ES-I3 (cell line): Measurements from ENCODE around the gene DTX2.
"Not testable (repeated sequence)": the region's sequence is repeated elsewhere in the genome, so short reads cannot be mapped to it uniquely, and the experiment has no call there.

Experiments
- H3K36me3 ChIP-seq: 2 replicates; pipeline ENCODE4 v1.6.1; 2013; ENCODE audit warnings: mild to moderate bottlenecking, low read length, control low read depth, moderate library complexity; ENCODE audit not compliant: insufficient read depth
- H3K4me1 ChIP-seq: 2 replicates; pipeline ENCODE4 v1.6.1; 2013; ENCODE audit warnings: mild to moderate bottlenecking, control low read depth, low read length; ENCODE audit not compliant: insufficient read depth
- H3K9ac ChIP-seq: 2 replicates; pipeline ENCODE4 v1.6.1; 2013; ENCODE audit warnings: low read depth, mild to moderate bottlenecking, low read length, moderate library complexity
- H3K9me3 ChIP-seq: 2 replicates; pipeline ENCODE4 v1.6.1; 2013; ENCODE audit warnings: mild to moderate bottlenecking, low read length, moderate library complexity; ENCODE audit not compliant: control insufficient read depth, insufficient read depth

The DTX2 gene

DNA sequence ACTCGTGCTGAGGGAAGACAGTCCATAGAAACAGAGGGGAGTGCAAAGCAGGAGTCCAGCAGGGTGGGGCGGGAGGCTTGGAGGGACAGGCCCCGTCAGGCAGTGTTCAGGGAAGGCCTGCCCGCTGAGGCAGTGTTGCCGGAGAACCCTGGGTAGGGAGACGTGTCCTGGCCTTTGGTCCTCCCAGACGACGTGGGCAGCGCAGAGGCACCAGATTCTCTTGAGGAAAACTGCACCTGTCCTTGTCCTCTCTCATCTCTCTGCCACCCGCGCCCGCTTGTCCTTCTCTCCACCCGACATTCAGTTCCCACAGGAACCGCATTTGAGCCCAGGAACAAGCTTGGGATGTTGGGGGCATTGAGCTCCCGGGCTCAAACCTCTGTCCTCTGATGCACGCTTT, 34.2 kb downstream of the DTX2 start:
- not testable (repeated sequence) for H3K9ac ChIP-seq, H3K4me1 ChIP-seq, H3K36me3 ChIP-seq, H3K9me3 ChIP-seq

- H3K4me1 ChIP-seq, H3K36me3 ChIP-seq, H3K9ac ChIP-seq, H3K9me3 ChIP-seq: not testable (repeated sequence)
Measured at GRCh38 chr7:76497918-76498582, 36.5 kb downstream of the DTX2 start.

- not testable (repeated sequence) for H3K4me1 ChIP-seq, H3K36me3 ChIP-seq, H3K9ac ChIP-seq, H3K9me3 ChIP-seq
Measured at GRCh38 chr7:76498583-76499200, 37.2 kb downstream of the DTX2 start.

GRCh38 chr7:76499201-76499923, 37.9 kb downstream of the DTX2 start:
- not testable (repeated sequence) for H3K9ac ChIP-seq, H3K9me3 ChIP-seq, H3K4me1 ChIP-seq, H3K36me3 ChIP-seq

- not testable (repeated sequence) for H3K36me3 ChIP-seq, H3K4me1 ChIP-seq, H3K9ac ChIP-seq, H3K9me3 ChIP-seq
Measured at GRCh38 chr7:76499924-76500241, 38.4 kb downstream of the DTX2 start.

GRCh38 chr7:76502224-76502623, 40.7 kb downstream of the DTX2 start:
- H3K4me1 ChIP-seq, H3K36me3 ChIP-seq, H3K9me3 ChIP-seq, H3K9ac ChIP-seq: not testable (repeated sequence)

DNA sequence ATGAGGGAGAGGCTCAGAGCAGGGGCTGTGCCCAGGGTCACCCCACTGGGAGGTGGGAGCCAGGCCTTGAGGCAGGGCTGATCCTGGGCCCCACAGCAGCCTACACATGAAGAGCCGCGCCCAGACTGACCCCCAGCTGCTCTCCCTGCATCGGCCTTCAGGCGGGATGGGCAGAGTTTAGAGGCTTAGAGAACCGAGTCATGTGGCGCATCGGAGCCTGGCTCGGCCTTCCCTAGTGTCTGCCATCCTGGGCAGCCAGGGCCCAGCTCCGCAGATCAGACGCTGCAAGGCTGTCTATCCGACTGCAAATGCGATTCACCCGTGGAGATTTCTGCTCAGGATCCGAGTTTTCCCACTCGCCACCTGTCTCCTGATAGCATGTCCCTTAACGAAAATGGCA, 41.3 kb downstream of the DTX2 start:
- H3K36me3 ChIP-seq, H3K4me1 ChIP-seq, H3K9ac ChIP-seq, H3K9me3 ChIP-seq: not testable (repeated sequence)

- not testable (repeated sequence) for H3K36me3 ChIP-seq, H3K4me1 ChIP-seq, H3K9me3 ChIP-seq, H3K9ac ChIP-seq
Measured at GRCh38 chr7:76503244-76503643, 41.7 kb downstream of the DTX2 start.

DNA sequence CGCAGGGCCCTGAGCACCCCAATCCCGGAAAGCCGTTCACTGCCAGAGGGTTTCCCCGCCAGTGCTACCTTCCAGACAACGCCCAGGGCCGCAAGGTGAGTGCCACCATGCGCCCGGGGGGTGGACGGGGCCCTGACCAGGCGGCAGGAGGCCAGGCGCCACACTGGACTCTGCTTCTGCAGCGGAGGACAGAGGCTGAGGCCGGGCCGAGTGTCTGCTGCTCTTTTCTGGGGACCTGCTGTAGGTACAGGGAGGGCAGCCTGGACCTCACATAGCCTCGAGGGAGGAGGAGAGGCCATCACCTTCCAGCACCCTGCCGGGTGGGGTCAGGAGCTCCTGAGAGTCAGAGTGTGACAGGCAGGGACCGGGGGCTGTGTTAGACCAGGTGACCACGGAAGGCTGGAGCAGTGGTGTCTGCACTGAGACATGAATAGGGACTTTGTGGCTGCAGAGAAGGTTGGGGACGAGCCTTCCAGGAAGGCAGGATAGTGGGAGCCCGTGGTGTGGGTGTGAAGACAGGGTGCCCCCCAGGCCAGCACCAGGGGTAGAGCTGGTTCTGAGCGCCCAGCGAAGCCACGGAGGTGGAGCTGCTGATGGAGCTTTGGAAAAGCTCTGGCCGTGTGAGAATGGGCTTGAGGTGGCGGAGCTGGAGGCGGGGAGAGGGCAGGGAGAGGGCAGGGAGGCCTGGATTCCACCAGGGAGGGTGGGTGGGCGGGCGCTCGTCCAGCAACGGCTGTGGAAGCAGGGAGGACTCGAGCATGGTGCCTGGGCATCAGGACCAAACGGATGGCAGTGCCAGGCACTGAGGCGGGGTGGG, 43.0 kb downstream of the DTX2 start:
- not testable (repeated sequence) for H3K9ac ChIP-seq

GRCh38 chr7:76505168-76506080, 43.9 kb downstream of the DTX2 start:
- H3K36me3 ChIP-seq, result no peaks in the 10 kb centered on the region; the same call in 1 of the 2 replicates
- no peaks in the 10 kb centered on the region for H3K9me3 ChIP-seq
- H3K4me1 ChIP-seq, result peaks cover 6% of the 10 kb centered on the region; the same call in 1 of the 2 replicates
- no peak overlapping the region for H3K9ac ChIP-seq

More for the DNA sequence above, 43.0 kb downstream of the DTX2 start:
- not testable (repeated sequence) for H3K9me3 ChIP-seq, H3K4me1 ChIP-seq, H3K36me3 ChIP-seq

DNA sequence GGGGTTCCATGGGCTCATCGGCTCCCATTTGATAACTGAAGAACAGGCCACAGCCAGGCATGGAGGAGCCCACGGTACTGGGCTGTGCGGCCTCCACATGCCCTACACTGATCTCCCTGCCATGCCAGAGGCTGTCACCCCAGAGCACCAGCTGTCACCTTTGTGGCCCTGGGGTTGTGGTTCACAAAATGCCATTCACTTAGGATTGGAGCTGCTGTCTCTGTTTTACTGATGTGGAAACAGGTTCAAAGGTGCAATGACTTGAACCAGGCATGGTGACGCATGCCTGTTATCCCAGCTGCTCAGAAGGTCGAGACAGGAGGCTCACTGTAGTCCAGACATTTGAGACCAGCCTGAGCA, 44.6 kb downstream of the DTX2 start:
- H3K9me3 ChIP-seq, result no peaks in the 10 kb centered on the region
- H3K36me3 ChIP-seq, result no peaks in the 10 kb centered on the region; the same call in 1 of the 2 replicates
- no peak overlapping the region for H3K9ac ChIP-seq
- peaks cover 6% of the 10 kb centered on the region; the same call in 1 of the 2 replicates for H3K4me1 ChIP-seq

DNA sequence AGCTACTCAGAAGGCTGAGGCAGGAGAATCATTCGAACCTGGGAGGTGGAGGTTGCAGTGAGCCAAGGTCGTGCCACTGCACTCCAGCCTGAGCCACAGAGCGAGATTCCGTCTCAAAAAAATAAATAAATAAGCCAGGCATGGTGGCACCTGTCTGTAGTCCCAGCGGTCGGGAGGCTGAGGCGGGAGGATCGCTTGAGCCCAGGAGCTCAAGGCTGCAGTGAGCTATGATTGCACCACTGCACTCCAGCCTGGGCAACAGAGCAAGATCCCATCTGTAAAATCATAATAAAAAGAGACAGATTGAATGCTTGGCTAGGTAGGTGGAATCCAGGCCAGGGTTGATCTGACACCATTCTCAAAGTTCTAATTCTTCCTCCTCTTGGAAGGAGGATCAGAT, 45.1 kb downstream of the DTX2 start:
- H3K36me3 ChIP-seq, H3K9ac ChIP-seq, H3K9me3 ChIP-seq, H3K4me1 ChIP-seq: not testable (repeated sequence)

DNA sequence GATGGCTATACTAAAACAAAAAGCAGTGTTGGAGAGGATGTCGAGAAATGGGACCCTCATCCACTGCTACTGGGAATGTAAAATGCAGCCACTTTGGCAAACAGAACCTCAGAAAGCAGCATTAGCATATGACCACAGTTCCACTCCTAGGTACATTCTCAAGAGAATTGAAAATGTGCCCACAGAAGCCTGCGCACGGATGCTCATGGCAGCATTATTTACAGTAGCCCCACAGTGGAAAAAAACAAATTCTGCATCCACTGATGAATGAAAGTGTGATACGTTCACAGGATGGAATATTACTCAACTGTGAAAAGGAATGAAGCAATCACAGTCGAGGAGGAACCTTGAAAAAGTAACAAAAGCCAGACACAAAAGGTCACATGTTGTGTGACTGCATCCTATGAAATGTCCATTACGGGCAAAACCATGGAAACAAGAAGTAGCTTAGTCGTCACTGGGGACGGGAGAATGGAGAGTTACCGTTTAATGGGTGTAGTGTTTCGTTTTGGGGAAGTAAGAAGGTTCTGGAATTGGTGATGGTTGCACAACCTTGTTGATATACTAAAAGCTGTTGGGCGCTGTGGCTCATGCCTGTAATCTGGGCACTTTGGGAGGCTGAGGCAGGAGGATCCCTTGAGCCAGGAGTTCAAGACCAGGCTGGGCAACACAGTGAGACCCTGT, 46.4 kb downstream of the DTX2 start:
- H3K36me3 ChIP-seq, result no peaks in the 10 kb centered on the region; the same call in 1 of the 2 replicates
- no peak overlapping the region for H3K9ac ChIP-seq
- H3K9me3 ChIP-seq, result no peaks in the 10 kb centered on the region
- H3K4me1 ChIP-seq, result peaks cover 6% of the 10 kb centered on the region; the same call in 1 of the 2 replicates
